ENCODE data around the gene SINHCAF.

Gene SINHCAF

DNA sequence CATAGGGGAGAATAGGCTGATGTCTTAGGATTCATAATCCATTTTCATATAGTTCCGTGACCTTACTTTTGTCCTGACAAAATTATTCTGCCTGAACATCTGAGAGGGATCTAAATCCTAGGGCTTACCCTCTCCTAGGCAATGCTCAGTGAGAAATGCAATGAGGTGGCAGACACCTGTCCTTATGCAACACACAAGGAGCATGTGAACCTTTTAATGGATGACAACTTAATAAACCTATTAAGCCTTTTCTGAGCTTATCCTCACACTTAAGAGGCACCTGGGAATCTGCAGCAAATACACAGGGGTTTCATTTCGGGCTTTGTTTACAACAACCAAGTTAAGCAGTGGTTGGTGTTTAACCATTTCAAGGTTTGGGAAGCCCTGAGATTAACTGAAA lies 24.6 kb downstream of the SINHCAF start:
- TF ChIP-seq CTCF (IDR thresholded peaks at IDR 0.05), result no peak
- TF ChIP-seq ZFX (IDR thresholded peaks at IDR 0.05; ENCODE audit: borderline replicate concordance), result no peak
- no peak overlapping the region for H3K27ac ChIP-seq

DNA sequence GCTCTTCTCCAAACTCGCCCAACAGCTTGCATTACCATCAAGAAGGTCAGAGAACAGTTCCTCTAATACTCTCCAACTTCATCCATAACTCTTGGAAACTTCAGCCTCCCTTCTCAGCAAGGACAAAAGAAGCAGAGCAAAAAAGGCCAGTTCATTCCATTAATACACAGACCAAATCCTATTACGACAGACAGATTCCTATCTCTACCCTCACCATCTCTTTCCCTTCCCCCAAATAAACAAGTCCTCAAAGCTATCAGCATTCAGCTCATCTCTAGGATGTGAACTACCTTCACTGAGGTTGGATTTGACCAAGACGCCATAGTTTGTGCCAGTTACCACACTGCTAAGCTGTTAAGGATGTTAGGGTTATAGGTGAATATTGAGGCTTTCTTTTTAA lies 25.2 kb downstream of the SINHCAF start:
- H3K27ac ChIP-seq, result no peak overlapping the region
- TF ChIP-seq ZFX (IDR thresholded peaks at IDR 0.05; ENCODE audit: borderline replicate concordance) (no peak), CTCF (IDR thresholded peaks at IDR 0.05) (no peak)

DNA sequence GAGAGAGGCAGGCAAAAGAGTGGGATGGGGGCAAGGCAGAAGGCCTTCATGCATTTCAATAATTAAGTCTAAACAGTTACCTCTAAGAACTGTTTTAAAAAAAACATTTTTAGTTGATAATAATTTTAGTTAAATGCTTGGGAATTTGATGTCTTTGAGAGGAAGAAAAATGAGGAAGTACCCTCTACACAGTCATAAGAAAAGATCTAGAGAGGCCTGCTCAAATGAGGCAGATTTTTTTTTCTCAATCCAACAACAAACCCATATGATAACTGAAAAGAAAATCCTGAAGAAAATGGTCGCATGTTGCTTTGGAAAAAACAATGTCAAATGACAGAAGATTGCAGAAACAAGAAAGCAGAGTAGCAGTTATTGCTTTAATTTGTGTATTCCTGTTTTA lies 25.6 kb downstream of the SINHCAF start:
- TF ChIP-seq ZFX (IDR thresholded peaks at IDR 0.05; ENCODE audit: borderline replicate concordance) (no peak), CTCF (IDR thresholded peaks at IDR 0.05) (no peak)
- H3K27ac ChIP-seq, result no peak overlapping the region

- H3K27ac ChIP-seq, result no peak overlapping the region
- no peak for TF ChIP-seq ZFX (IDR thresholded peaks at IDR 0.05; ENCODE audit: borderline replicate concordance)
- no peak for TF ChIP-seq CTCF (IDR thresholded peaks at IDR 0.05)
These were observed 27.0 kb downstream of the SINHCAF start for GRCh38 chr12:31298922-31299321.

DNA sequence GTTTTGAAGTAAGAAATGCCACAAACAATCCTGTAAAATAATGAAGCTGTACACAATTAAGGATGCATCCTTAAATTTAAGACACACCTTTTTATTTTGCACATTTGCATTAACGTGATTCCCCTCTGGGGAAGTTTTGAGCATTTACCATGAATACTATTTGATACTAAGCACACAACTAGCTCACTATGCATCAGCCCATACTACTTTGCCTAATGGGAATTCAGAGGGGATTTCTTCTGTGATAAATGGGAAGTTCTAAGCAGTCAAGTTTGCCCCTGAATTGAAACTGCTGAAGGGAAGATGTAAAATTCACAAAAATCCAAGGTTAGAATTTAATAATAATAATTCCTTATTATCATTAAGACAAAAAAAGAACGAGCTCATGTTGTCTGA lies 27.4 kb downstream of the SINHCAF start:
- no peak overlapping the region for H3K27ac ChIP-seq
- TF ChIP-seq CTCF (IDR thresholded peaks at IDR 0.05), result no peak
- no peak for TF ChIP-seq ZFX (IDR thresholded peaks at IDR 0.05; ENCODE audit: borderline replicate concordance)

DNA sequence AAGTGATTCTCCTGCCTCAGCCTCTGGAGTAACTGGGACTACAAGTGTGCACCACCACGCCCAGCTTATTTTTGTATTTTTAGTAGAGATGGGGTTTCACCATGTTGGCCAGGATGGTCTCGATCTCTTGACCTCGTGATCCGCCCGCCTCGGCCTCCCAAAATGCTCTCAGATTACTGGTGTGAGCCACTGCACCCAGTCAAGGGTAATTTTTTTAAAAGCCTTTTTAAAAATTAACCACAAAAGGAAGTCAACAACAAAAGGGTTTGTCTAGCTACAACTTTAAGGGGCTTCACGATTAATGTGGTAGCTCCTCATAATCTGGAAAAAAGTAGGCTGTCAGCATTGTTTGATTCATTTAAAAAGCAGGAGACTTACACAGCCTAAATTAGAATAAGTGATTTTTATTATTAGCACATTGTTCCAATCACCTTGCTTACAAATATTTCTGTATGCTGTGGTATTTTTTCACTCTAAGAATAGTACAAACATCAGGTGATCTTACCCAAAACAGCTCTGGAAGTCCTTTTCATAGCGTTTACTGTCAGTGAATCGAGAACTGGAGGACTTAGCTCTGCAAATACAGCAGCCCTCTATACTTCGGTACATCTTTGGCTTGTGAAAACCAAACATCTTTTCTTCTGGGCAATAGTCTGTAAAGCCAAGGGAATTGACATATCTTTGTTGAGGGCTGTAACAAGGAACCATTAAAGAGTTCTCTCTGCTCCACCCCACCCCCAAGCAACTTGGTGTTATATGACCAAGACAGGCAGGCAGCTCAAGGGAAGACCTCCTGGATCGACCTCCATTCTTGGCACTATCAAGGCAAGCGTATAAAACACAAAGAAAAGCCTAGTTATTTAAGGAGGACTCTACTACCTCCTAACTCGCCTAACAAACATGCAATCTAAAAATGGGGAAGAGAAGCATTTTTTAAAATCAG lies 28.1 kb downstream of the SINHCAF start:
- no peak overlapping the region for H3K27ac ChIP-seq
- no peak for TF ChIP-seq CTCF (IDR thresholded peaks at IDR 0.05)
- TF ChIP-seq ZFX (IDR thresholded peaks at IDR 0.05; ENCODE audit: borderline replicate concordance), result no peak

- TF ChIP-seq ZFX (IDR thresholded peaks at IDR 0.05; ENCODE audit: borderline replicate concordance) (no peak), CTCF (IDR thresholded peaks at IDR 0.05) (no peak)
These were observed 36.5 kb downstream of the SINHCAF start for GRCh38 chr12:31289441-31289840.

More at GRCh38 chr12:31289441-31289840, 36.5 kb downstream of the SINHCAF start:
- no peak overlapping the region; the same call in 1 of the 2 replicates for H3K27ac ChIP-seq
